Bone marrow (tissue), 2 donors: ENCODE data around the gene BCDIN3D.

Experiments
- DNase-seq, 2 donors: peaks; one replicate each; lab custom pipeline; 2025; lab: John Stamatoyannopoulos, UW

Gene BCDIN3D

DNA sequence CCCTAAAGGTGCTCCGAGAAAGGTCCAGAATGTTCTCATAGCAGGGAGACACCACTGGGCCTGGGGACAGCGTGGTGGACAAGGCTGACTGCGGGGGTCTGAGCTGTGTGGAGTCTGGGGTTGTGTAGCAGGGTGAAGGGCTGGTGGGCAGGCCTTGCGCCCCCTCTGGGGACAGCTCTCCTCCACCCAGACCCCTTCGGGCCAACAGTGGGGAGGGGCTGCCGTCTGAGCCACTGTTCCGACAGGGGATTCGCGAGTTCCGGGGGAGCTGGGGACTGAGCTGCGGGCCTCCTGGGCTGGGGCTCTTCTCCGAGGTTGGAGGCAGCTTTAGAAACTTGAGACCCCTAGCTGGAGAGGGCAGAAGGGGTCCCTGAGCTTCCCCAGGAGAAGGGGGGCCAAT lies 46.8 kb downstream of the BCDIN3D start:
- DNase-seq: no peak

DNA sequence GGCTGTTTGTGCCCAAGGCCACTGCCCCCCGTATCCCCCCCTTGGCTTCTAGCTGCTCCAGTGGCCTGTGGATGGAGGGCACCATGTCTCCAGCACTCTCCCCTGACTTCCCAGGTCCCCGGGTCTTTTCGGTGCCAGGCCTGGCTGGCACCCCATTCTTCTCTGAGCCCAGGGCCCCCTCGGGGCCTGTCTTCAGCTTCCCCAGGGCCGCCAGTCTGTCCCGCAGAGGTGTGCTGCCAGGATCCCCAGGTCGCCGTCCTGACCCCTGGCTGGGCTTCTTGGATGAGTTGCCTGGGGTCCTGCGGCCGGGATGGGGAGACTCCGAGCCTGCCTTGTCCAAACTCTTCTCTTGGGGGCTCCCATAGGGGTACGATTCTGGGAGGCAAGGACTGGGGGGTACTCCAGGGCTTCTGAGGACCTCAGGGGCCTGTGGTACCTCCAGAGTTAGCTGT lies 47.2 kb downstream of the BCDIN3D start:
- no peak for DNase-seq

DNA sequence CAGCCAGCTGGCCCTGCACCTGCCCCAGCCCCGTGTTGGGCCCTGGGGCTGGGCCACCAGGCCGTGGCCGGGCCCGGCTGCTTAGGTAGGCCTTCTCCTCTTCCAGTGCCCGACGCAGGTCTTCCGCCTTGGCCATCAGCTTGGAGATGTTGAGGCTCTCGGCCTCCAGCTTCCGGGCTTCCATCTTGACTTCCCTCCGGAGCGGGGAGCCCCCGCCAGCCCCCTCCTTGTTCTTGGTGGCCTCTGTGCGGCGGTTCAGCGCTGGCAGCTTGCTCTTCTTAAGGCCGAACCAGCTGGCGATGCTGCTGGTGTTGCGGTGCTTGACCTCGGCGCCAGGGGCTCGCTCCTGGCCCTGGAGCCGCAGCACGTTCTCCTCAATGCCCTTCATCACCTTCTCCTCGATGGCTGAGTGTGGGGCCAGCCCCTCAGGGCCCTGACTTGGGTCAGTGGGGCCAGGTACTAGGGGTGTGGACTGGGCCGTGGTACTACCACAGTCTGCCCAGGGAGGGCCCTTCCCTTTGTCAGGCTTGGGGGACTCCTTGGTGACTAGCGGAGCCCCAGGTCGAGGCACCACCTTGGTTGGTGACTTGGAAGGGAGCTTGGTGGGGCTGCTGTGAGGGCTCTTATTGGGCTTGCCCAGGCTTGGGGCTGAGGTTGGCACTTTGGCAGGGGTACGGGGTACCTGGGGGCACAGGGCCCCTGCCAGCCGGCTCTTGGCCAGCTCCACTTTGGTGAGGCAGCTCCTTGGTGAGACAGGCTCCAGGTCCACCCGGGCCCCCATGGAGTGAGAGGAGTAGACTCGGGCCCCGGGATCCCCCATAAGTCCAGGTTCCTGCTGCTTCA lies 47.9 kb downstream of the BCDIN3D start:
- DNase-seq: no peak

GRCh38 chr12:49794021-49794420 lies 48.9 kb downstream of the BCDIN3D start:
- no peak for DNase-seq

- no peak for DNase-seq
Observed at GRCh38 chr12:49793620-49794019, 49.3 kb downstream of the BCDIN3D start.

DNA sequence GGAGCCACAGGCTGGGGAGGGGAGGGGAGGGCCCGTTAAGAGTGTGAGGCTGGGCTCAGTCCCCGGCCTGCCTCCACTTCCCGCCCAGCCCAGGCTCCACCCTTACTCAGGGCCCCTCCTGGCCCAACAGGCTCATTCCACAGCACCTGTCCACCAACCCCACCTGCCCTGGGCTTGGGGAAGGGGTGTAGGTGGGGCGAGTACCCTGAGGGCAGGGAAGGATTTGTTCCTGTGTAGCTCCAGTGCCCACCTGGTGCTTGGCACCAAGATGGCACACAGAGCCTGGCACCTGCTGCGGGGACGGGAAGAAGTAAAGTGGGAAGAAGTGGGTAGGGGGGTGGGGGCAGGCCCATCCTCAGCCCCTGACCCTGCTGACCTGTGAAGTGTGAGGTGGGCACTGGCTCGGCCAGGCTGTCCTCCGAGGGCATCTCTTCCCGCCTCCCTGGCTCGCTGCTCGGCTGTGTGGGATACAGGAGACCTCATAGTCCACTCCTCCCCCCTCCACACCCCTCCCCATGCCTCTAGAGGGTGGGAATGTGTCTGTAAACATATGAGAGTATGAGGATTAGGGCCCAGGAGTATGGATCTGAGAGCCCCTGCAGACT lies 49.8 kb downstream of the BCDIN3D start:
- no peak for DNase-seq

DNA sequence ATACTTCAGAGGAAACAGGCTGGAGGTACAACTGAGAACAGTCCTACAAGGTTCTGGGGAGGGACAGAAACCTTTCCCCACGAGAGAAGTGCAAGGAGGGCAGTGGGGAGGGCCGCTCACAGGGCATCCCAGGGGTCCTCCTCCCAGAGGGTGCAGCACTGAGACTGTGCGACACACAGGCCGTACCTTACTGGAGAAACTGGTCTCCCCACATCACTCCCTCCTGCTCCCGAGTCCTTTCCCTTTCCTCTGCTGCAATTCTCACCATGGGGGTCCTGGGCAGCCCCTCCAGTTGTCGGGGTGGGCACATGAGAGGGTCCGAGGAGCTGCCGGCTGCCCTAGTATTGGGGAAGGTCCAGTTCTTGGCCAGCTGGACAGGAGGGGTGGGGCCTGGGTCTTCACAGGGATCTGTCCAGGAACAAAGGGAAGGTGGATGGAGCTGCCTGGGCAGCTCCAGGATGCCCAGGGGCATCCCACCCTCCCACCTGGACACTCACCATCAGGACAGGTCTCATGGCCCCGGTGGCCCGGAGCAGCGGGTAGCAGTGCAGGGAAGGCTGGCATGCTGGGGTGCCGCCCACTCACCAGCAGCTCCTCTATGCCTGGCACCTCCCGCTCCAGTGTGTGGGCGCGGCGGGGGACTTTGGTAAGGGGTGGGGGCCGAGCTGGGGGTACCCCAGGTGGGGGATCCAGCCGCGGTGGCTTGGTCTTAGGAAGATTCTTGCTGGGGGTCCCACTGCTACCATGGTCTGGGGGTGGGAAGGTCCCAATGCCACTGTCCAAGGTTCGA lies 50.5 kb downstream of the BCDIN3D start:
- DNase-seq: no peak

- no peak for DNase-seq
Observed at GRCh38 chr12:49791700-49792099, 51.2 kb downstream of the BCDIN3D start.

- no peak for DNase-seq
Observed at GRCh38 chr12:49790741-49791555, 52.0 kb downstream of the BCDIN3D start.

- DNase-seq: no peak
Observed at GRCh38 chr12:49789992-49790391, 52.9 kb downstream of the BCDIN3D start.

DNA sequence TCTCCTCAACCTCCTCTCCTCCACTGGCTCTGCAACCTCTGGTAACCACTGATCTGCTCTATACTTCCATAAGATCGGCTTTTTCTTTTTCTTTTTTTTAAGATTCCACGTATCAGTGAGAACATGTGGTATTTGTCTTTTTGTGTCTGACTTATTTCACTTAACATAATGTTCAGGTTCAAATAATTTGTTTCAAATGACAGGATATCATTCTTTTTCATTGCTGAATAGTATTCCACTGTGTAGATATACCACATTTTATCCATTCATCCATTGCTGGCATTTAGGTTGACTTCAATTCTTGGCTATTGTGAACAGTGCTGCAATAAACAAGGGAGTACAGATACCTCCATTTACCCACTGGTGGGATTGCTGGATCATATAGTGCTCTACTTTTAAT lies 55.2 kb downstream of the BCDIN3D start:
- no peak for DNase-seq
